Measurements from ENCODE around the gene ACYP1. TPM values are rescaled to one million over a fixed set of nuclear protein-coding genes. Genes with fewer than 3 reads are reported as not detected.

Gene ACYP1
- total and polyA plus RNA-seq, 2 experiments from 2014 or later: 41.3 to 61.5 TPM

DNA sequence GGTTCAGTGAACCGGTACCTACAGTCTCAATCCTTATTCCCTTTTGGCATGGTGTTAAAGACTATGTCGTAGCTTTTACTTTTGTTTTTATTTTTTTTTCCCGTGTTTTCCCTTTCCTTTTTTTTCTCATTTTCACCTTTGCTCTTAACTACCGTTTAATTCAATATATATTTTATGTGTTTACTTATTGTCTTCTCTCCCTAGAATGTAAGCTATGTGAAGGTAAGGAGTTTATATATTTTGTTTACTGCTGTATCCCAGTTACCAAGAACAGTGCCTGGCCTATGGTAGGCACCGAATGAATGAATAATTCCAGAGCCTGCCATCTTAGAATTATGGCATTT, 12.3 kb downstream of the ACYP1 start:
- no peak for DNase-seq (ENCODE audit: low read depth in 1 of 2, low spot score in 1 of 2)
- Histone ChIP-seq H3K4me1 (ENCODE audit: low read depth) (peaks cover 4% of the 10 kb centered on the region), H3K27ac (no peak overlapping the region), H3K9me3 (ENCODE audit: low read depth) (no peaks in the 10 kb centered on the region), H3K4me3 (peak overlapping the region; percentile 45), H3K27me3 (no peaks in the 10 kb centered on the region), H3K36me3 (no peaks in the 10 kb centered on the region)
- TF ChIP-seq, protein P1, sequence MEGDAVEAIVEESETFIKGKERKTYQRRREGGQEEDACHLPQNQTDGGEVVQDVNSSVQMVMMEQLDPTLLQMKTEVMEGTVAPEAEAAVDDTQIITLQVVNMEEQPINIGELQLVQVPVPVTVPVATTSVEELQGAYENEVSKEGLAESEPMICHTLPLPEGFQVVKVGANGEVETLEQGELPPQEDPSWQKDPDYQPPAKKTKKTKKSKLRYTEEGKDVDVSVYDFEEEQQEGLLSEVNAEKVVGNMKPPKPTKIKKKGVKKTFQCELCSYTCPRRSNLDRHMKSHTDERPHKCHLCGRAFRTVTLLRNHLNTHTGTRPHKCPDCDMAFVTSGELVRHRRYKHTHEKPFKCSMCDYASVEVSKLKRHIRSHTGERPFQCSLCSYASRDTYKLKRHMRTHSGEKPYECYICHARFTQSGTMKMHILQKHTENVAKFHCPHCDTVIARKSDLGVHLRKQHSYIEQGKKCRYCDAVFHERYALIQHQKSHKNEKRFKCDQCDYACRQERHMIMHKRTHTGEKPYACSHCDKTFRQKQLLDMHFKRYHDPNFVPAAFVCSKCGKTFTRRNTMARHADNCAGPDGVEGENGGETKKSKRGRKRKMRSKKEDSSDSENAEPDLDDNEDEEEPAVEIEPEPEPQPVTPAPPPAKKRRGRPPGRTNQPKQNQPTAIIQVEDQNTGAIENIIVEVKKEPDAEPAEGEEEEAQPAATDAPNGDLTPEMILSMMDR (IDR thresholded peaks at IDR 0.05; ENCODE audit: low read depth, low read length): no peak

DNA sequence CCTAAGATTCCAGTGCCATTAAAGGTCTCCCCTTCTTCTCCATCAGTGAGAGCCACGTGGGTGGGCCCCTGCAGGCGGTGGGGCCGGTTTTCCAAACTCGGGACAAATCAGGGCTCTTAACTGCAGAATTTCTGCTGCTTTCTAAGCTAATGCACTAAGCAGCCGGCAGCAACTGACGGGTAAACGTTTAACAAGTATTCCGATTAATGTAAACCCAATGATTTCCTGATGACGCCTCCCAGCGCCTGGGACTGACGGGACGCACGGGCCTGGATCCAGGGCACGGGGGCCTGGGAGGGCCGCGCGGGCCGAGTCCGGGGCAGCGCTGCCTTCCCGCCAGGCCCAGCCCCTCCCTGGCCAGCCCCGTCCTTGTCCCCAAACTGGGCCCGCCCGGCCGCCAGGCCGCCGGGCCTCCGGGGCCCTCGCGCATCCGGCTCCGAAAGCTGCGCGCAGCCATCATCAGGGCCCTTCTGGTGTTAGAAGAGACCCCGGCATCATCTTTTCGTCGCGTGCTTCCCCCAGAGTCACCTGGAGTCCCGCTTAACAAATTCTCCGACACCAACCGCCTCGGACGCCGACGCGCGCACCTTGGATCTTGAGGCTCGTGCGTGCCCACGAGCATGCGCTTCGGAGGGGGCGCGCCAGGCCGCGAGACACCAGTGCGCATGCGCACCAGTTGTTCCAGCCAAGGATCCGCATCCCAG, 12.8 kb downstream of the ACYP1 start, which contains the start of gene MLH3:
TSS of gene MLH3 (minus strand) at position 616 of the 704 bp plus-strand sequence. CDS start 1,812 bp downstream, outside the sequence.
- no peaks in the 10 kb centered on the region for H3K9me3 ChIP-seq (ENCODE audit: low read depth)
- TF ChIP-seq, protein P1 (IDR thresholded peaks at IDR 0.05; ENCODE audit: low read depth, low read length): no peak
- peak; percentile 86 to 90 for DNase-seq (ENCODE audit: low read depth in 1 of 2, low spot score in 1 of 2)
- H3K4me1 ChIP-seq (ENCODE audit: low read depth): peaks cover 4% of the 10 kb centered on the region
- H3K4me3 ChIP-seq: peak within 1 kb of the TSS; percentile 45
- H3K27me3 ChIP-seq: no peaks in the 10 kb centered on the region
- no peaks in the 10 kb centered on the region for H3K36me3 ChIP-seq
- H3K27ac ChIP-seq: peak within 1 kb of the TSS; percentile 63

DNA sequence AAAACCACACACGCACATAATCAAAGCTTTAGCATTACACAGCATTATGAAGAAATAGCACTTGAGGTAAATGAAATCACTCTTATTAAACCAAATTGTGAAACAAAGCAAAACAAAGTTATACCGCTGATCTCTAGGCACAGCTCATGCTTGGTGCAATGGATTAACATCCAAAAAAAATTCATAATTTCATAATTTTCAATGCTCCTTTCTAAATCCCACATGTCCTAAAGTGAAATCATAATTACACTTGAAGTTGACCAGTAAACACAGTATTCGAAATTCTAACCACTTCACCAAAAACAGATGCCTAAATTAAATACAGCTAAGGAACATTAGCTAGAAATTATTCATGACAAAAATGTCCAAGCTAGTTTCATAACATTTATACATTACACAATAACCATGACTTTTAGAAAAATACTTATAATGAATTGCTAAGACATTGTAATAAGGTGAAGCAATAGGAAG, 14.1 kb downstream of the ACYP1 start:
- H3K27ac ChIP-seq: no peak overlapping the region
- no peak overlapping the region for H3K4me3 ChIP-seq
- peak in 1 of 2 donors; percentile 27 for DNase-seq (ENCODE audit: low read depth in 1 of 2, low spot score in 1 of 2)
- no peaks in the 10 kb centered on the region for H3K36me3 ChIP-seq
- peaks cover 4% of the 10 kb centered on the region for H3K4me1 ChIP-seq (ENCODE audit: low read depth)
- no peaks in the 10 kb centered on the region for H3K27me3 ChIP-seq
- TF ChIP-seq, protein P1 (IDR thresholded peaks at IDR 0.05; ENCODE audit: low read depth, low read length): no peak
- no peaks in the 10 kb centered on the region for H3K9me3 ChIP-seq (ENCODE audit: low read depth)

DNA sequence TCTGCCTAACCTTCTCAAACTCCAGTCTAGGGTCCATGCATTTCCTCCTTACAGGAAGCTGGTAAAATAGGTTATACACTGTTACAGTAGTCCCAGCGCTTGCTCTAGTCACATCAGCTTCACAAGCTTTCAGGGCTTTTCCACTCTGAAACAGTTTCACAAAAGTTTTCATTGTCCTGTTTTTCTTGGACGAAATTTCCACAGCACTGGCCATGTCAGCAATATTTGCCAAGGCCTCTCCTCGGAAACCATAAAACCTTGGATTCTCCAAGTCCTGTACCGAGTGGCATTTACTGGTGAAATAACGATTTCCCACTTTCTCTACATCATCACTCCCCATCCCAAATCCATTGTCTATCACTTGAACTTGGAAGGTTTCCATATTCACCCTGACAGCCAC, 14.7 kb downstream of the ACYP1 start:
- no peaks in the 10 kb centered on the region for H3K36me3 ChIP-seq

DNA sequence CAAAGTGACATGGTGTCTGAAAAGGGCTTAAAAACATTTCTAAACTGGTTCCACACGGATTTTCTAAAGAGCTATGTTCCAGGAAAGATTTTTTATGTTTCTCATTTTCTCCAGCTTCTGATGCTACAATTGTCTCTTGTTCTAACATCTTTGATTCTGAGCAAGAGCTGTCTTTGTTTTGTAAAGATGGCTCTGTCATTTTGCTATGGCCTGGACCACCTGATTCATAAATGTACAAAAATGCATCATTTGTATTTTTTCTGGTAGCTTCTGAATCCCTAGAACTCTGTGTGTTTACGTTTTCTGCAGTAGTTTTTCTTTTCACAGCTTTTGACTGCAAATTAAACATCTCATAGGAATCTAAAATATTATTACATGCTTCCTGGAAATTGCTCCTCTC, 15.7 kb downstream of the ACYP1 start:
- Histone ChIP-seq H3K36me3 (no peaks in the 10 kb centered on the region), H3K4me3 (no peak overlapping the region), H3K4me1 (ENCODE audit: low read depth) (no peaks in the 10 kb centered on the region), H3K27ac (no peak overlapping the region), H3K9me3 (ENCODE audit: low read depth) (no peaks in the 10 kb centered on the region), H3K27me3 (no peaks in the 10 kb centered on the region)
- TF ChIP-seq, protein P1 (IDR thresholded peaks at IDR 0.05; ENCODE audit: low read depth, low read length): no peak
- DNase-seq (ENCODE audit: low read depth in 1 of 2, low spot score in 1 of 2): no peak

More for the DNA sequence above, 14.7 kb downstream of the ACYP1 start:
- Histone ChIP-seq H3K4me1 (ENCODE audit: low read depth) (peaks cover 4% of the 10 kb centered on the region), H3K9me3 (ENCODE audit: low read depth) (no peaks in the 10 kb centered on the region), H3K27ac (no peak overlapping the region), H3K27me3 (no peaks in the 10 kb centered on the region), H3K4me3 (no peak overlapping the region)
- no peak for DNase-seq (ENCODE audit: low read depth in 1 of 2, low spot score in 1 of 2)
- TF ChIP-seq, protein P1 (IDR thresholded peaks at IDR 0.05; ENCODE audit: low read depth, low read length): no peak
